GM12892 (cell line): ENCODE data around the gene KNL1.

Experiments used
- POLR2A ChIP-seq: IDR thresholded peaks from 2 replicates; pipeline ENCODE4 v1.6.1; 2011; ENCODE audit warnings: low read depth, low read length, control low read depth
- POLR2AphosphoS5 ChIP-seq: IDR thresholded peaks from 2 replicates; pipeline ENCODE4 v1.6.1; 2011; ENCODE audit warnings: low read depth, low read length, control low read depth

DNA sequence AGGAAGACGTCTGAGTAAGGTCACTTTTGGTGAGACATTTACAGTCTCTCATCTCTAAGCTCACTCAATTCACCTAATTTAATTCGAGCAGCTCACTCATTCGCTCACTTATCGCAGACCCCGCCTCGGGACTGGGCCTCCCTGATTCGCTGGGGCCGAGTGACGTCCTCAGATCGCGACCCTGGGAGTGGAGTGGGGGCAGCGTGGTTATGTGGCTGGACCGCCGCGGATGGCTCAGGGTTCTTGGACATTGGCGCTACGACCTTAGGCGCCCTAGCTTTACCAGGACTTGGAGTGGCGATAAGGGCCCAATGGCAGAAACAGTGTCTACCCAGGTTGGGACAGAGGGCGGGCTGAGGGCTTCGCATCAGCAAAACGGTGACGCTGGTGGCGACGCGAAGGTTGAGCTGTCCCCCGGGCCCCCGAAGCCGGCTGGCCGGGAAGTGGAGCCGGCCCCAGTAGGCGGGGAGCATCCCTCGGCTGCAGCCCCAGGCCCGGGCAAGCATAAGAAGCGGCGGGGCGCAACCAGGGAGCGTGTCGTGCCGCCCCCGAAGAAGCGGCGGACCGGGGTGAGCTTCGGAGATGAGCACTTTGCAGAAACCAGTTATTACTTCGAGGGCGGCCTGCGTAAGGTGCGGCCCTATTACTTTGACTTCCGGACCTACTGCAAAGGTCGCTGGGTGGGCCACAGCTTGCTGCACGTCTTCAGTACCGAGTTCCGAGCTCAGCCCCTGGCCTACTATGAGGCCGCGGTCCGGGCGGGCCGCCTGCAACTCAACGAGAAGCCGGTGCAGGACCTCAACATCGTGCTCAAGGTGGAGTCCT is 24.7 kb upstream of the KNL1 start, which contains the start of gene RPUSD2:
- TF ChIP-seq POLR2A, result peak; percentile 86
- TF ChIP-seq POLR2AphosphoS5, result peak; percentile 84
